H9 (cell line): ENCODE results near the gene TRIM7. TPM values are rescaled to one million over a fixed set of nuclear protein-coding genes. Genes with fewer than 3 reads are reported as not detected.
A peak's percentile ranks its signal among the peaks of the same experiment; 100 is the strongest.

Experiments used
- DNase-seq: peaks from one replicate; pipeline ENCODE4 v3.0.0-alpha.2; 2017
- H2AFZ ChIP-seq: one replicate; pipeline ENCODE4 v1.6.1; 2013; ENCODE audit warnings: mild to moderate bottlenecking, low read length, control low read depth, moderate library complexity
- H2AK5ac ChIP-seq: 2 replicates; pipeline ENCODE4 v1.6.1; 2013; ENCODE audit warnings: low read length, control low read depth, mixed read lengths; ENCODE audit not compliant: insufficient read length
- H2BK120ac ChIP-seq: one replicate; pipeline ENCODE4 v1.6.1; 2013; ENCODE audit warnings: low read depth, mild to moderate bottlenecking, low read length, control low read depth, inconsistent platforms; ENCODE audit not compliant: poor library complexity, severe bottlenecking
- H2BK12ac ChIP-seq: 2 replicates; pipeline ENCODE4 v1.6.1; 2013; ENCODE audit warnings: low read length, control low read depth, mixed read lengths, low read depth; ENCODE audit not compliant: insufficient read length
- H2BK15ac ChIP-seq: 2 replicates; pipeline ENCODE4 v1.6.1; 2013; ENCODE audit warnings: low read depth, low read length, control low read depth
- H2BK20ac ChIP-seq: one replicate; pipeline ENCODE4 v1.6.1; 2013; ENCODE audit warnings: low read depth, mild to moderate bottlenecking, low read length, control low read depth, inconsistent platforms; ENCODE audit not compliant: poor library complexity, severe bottlenecking
- H2BK5ac ChIP-seq: 2 replicates; pipeline ENCODE4 v1.6.1; 2013; ENCODE audit warnings: low read length, control low read depth, mixed read lengths; ENCODE audit not compliant: insufficient read length
- H3K14ac ChIP-seq: 2 replicates; pipeline ENCODE4 v1.6.1; 2013; ENCODE audit warnings: low read length, control low read depth; ENCODE audit not compliant: insufficient read depth
- H3K18ac ChIP-seq: 2 replicates; pipeline ENCODE4 v1.6.1; 2013; ENCODE audit warnings: low read depth, mild to moderate bottlenecking, mixed read lengths, low read length, control low read depth; ENCODE audit not compliant: insufficient read length
- H3K23ac ChIP-seq: 2 replicates; pipeline ENCODE4 v1.6.1; 2013; ENCODE audit warnings: low read length, control low read depth, mixed read lengths, low read depth; ENCODE audit not compliant: insufficient read length
- H3K23me2 ChIP-seq: 2 replicates; pipeline ENCODE4 v1.6.1; 2013; ENCODE audit warnings: low read depth, mild to moderate bottlenecking, mixed read lengths, low read length, control low read depth; ENCODE audit not compliant: insufficient read length, poor library complexity, severe bottlenecking
- H3K27ac ChIP-seq: 2 replicates; pipeline ENCODE4 v1.5.1; 2013; ENCODE audit warnings: low read length, control low read depth, mixed read lengths, low read depth; ENCODE audit not compliant: insufficient read length
- H3K27me3 ChIP-seq: 2 replicates; pipeline ENCODE4 v1.6.1; 2013; ENCODE audit warnings: low read length, control low read depth, inconsistent platforms; ENCODE audit not compliant: insufficient read depth
- H3K4ac ChIP-seq: 2 replicates; pipeline ENCODE4 v1.6.1; 2013; ENCODE audit warnings: low read depth, mild to moderate bottlenecking, control low read depth, inconsistent platforms, low read length, moderate library complexity
- H3K4me1 ChIP-seq: 2 replicates; pipeline ENCODE4 v1.6.1; 2013; ENCODE audit warnings: low read length, control low read depth, inconsistent platforms; ENCODE audit not compliant: insufficient read depth
- H3K4me2 ChIP-seq: 2 replicates; pipeline ENCODE4 v1.6.1; 2013; ENCODE audit warnings: low read length, control low read depth, mixed read lengths; ENCODE audit not compliant: insufficient read length, insufficient read depth
- H3K56ac ChIP-seq: 2 replicates; pipeline ENCODE4 v1.6.1; 2013; ENCODE audit warnings: low read depth, mild to moderate bottlenecking, mixed read lengths, low read length, control low read depth; ENCODE audit not compliant: insufficient read length
- H3K79me1 ChIP-seq: 2 replicates; pipeline ENCODE4 v1.6.1; 2013; ENCODE audit warnings: low read depth, mild to moderate bottlenecking, moderate library complexity, low read length, control low read depth, inconsistent platforms; ENCODE audit not compliant: insufficient read depth, poor library complexity, severe bottlenecking
- H3K79me2 ChIP-seq: 2 replicates; pipeline ENCODE4 v1.6.1; 2013; ENCODE audit warnings: low read length, control low read depth, inconsistent platforms; ENCODE audit not compliant: insufficient read depth
- H3K9ac ChIP-seq: 2 replicates; pipeline ENCODE4 v1.6.1; 2013; ENCODE audit warnings: low read length, control low read depth, mixed read lengths; ENCODE audit not compliant: insufficient read length; ENCODE audit errors: extremely low read depth
- H3K9me3 ChIP-seq: one replicate; pipeline ENCODE4 v1.6.1; 2013; ENCODE audit warnings: low read depth, low read length, inconsistent platforms; ENCODE audit not compliant: control insufficient read depth
- H3T11ph ChIP-seq: one replicate; pipeline ENCODE4 v1.6.1; 2013; ENCODE audit warnings: mild to moderate bottlenecking, low read length, control low read depth, inconsistent platforms
- H4K20me1 ChIP-seq: one replicate; pipeline ENCODE4 v1.6.1; 2013; ENCODE audit not compliant: control insufficient read depth, insufficient read length, insufficient read depth
- H4K5ac ChIP-seq: 2 replicates; pipeline ENCODE4 v1.6.1; 2013; ENCODE audit warnings: low read depth, mild to moderate bottlenecking, mixed read lengths, low read length, control low read depth; ENCODE audit not compliant: insufficient read length
- H4K8ac ChIP-seq: replicated peaks from 2 replicates; pipeline ENCODE4 v1.6.1; 2013; ENCODE audit warnings: low read length, control low read depth, mixed read lengths, low read depth; ENCODE audit not compliant: insufficient read length
- H4K91ac ChIP-seq: 2 replicates; pipeline ENCODE4 v1.6.1; 2013; ENCODE audit warnings: low read depth, mild to moderate bottlenecking, moderate library complexity, mixed read lengths, low read length, control low read depth; ENCODE audit not compliant: insufficient read length
- H3K27ac Mint-ChIP-seq, 3 experiments: 2 replicates in 2 of 3; 3 replicates in 1 of 3; pipeline ENCODE4 v1.8.0; 2020 to 2021; ENCODE audit warnings: mixed read lengths in 3 of 3, mild to moderate bottlenecking in 1 of 3, moderate library complexity in 1 of 3
- H3K27me3 Mint-ChIP-seq: 2 replicates; pipeline ENCODE4 v1.8.0; 2021; ENCODE audit warnings: low read depth, mild to moderate bottlenecking, moderate library complexity, mixed read lengths
- H3K36me3 Mint-ChIP-seq, 3 experiments: 2 replicates in 2 of 3; 3 replicates in 1 of 3; pipeline ENCODE4 v1.8.0; 2020 to 2021; ENCODE audit warnings: low read depth in 3 of 3, mixed read lengths in 3 of 3; ENCODE audit not compliant: insufficient read depth in 1 of 3
- H3K4me1 Mint-ChIP-seq, 2 experiments: 2 replicates each; pipeline ENCODE4 v1.8.0; 2020; ENCODE audit warnings: mixed read lengths in 2 of 2
- H3K4me3 Mint-ChIP-seq, 2 experiments: 2 replicates in 1 of 2; 3 replicates in 1 of 2; pipeline ENCODE4 v1.8.0; 2020 to 2021; ENCODE audit warnings: mild to moderate bottlenecking in 2 of 2, mixed read lengths in 2 of 2, moderate library complexity in 1 of 2
- H3K9me3 Mint-ChIP-seq, 2 experiments: 2 replicates in 1 of 2; 3 replicates in 1 of 2; pipeline ENCODE4 v1.8.0; 2020; ENCODE audit warnings: mild to moderate bottlenecking in 2 of 2, mixed read lengths in 2 of 2, moderate library complexity in 1 of 2
- whole genome bisulfite sequencing: extraction: QIAGEN DNeasy Blood & Tissue Kit; methylation state at CpG from one replicate; pipeline ENCODE4 v1.1.7; 2013; ENCODE audit warnings: missing lambda C conversion rate, low lambda C conversion rate, mixed read lengths; ENCODE audit not compliant: insufficient read length; ENCODE audit errors: extremely low coverage; 5-methylcytosine and 5-hydroxymethylcytosine counted together
- total RNA-seq: library from RNA; stranded (reverse); gene quantifications from 2 replicates; pipeline ENCODE4 v1.2.1, GENCODE V29; 2021
- TF ChIP-seq, protein P1 (sequence below): fragments of 200-600 bp; sonication (generic); conservative IDR thresholded peaks from 3 replicates; pipeline ENCODE4 v1.8.0; 2021; ENCODE audit warnings: antibody characterized with exemption, mild to moderate bottlenecking

The TRIM7 gene
- total RNA-seq, 1 experiment from 2014 or later: not detected

DNA sequence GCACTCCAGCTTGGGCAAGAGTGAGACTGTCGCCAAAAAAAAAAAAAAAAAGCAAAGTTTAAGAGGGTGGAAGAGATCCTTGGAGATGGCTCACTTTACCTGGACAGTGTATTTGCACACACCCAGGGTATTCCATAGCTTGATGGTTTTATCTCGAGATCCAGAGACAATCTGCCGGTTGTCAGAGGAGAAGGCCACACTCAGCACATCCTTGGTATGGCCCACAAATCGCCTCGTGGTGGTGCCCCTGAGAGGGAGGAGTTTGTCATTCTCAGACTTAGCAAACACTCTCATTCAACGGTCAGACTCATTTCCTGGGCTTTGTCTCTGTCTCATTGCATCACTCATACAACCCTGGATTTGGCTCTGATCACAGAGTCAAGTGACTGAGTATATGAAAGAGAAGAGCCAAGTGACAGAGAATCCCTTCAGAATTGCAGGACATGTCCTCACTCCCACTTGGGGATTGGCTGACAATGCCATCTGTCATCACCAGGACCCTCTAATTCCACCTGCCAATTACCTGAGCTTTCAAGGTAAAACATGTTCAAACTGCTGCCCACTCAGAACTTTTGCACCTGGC is 36.5 kb upstream of the TRIM7 start:
- Histone ChIP-seq H3T11ph (no peak overlapping the region), H2BK5ac (no peak overlapping the region), H2BK120ac (no peak overlapping the region), H3K56ac (no peak overlapping the region), H3K23ac (no peak overlapping the region), H4K20me1 (no peaks in the 10 kb centered on the region), H2BK12ac (no peak overlapping the region), H3K27me3 (no peaks in the 10 kb centered on the region), H2BK20ac (no peak overlapping the region), H3K4me1 (no peaks in the 10 kb centered on the region), H3K23me2 (peaks cover 12% of the 10 kb centered on the region), H2BK15ac (no peak overlapping the region), H4K91ac (no peak overlapping the region), H3K9me3 (no peaks in the 10 kb centered on the region), H3K79me1 (peaks cover 10% of the 10 kb centered on the region), H3K4me2 (peak overlapping the region; percentile 95), H2AK5ac (no peak overlapping the region), H3K4ac (no peak overlapping the region), H3K18ac (no peak overlapping the region), H4K8ac (no peak overlapping the region), H3K27ac (no peak overlapping the region), H3K9ac (peak overlapping the region; percentile 99), H4K5ac (no peak overlapping the region), H3K14ac (no peak overlapping the region), H3K79me2 (peaks cover 22% of the 10 kb centered on the region; the same call in 1 of the 2 replicates), H2AFZ (no peak overlapping the region)
- TF ChIP-seq, protein P1, sequence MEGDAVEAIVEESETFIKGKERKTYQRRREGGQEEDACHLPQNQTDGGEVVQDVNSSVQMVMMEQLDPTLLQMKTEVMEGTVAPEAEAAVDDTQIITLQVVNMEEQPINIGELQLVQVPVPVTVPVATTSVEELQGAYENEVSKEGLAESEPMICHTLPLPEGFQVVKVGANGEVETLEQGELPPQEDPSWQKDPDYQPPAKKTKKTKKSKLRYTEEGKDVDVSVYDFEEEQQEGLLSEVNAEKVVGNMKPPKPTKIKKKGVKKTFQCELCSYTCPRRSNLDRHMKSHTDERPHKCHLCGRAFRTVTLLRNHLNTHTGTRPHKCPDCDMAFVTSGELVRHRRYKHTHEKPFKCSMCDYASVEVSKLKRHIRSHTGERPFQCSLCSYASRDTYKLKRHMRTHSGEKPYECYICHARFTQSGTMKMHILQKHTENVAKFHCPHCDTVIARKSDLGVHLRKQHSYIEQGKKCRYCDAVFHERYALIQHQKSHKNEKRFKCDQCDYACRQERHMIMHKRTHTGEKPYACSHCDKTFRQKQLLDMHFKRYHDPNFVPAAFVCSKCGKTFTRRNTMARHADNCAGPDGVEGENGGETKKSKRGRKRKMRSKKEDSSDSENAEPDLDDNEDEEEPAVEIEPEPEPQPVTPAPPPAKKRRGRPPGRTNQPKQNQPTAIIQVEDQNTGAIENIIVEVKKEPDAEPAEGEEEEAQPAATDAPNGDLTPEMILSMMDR: no peak
- Mint-ChIP-seq H3K27me3 (peaks cover 2% of the 10 kb centered on the region), H3K4me3 (peak overlapping the region; percentile 99 to 100), H3K4me1 (peaks cover 25 to 45% of the 10 kb centered on the region in 2 experiments), H3K9me3 (peaks cover 3 to 4% of the 10 kb centered on the region in 2 experiments; a peak in 3 of 5 replicates), H3K36me3 (peaks cover 72 to 73% (median 73%) of the 10 kb centered on the region in 3 experiments), H3K27ac (peak overlapping the region; percentile 91 to 100 (median 98); a peak in 5 of 7 replicates)
- no peak for DNase-seq
- WGBS: no CpG with 5 or more reads among the region's 6 CpGs
